ENCODE measurements around the gene NFIA. TPM values are rescaled to one million over a fixed set of nuclear protein-coding genes. Genes with fewer than 3 reads are reported as not detected.

The NFIA gene
- total and polyA plus RNA-seq, 2 of the 13 experiments (the other 11 are each of a cell fraction or from before 2014, with no cell fraction given), result 14.7 to 28.5 TPM

DNA sequence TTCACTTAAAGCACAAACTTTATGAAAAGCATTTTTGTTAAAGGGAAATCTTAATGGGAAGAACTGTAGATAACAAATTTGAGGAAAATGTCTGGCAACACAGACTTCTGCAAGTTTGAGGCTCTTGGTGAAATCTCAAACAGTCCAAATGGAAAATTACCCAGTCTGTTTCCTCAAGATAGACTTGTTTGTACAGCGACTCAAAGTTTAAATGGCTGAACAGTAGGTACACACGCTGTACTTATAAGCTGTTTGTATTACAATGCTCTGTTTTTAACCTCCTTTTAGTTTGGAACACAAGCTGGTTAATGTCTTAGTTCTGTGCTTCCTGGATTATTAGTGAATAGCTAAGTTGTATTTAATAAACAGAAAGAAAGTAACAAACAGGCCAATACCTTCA is 217.1 kb downstream of the NFIA start (continued):
- TF ChIP-seq NCOA2 (CRISPR knock-in tag; IDR thresholded peaks at IDR 0.05), result peak; percentile 75
- no peak for TF ChIP-seq ZNF777 (CRISPR knock-in tag; IDR thresholded peaks at IDR 0.05)
- TF ChIP-seq, protein P1, sequence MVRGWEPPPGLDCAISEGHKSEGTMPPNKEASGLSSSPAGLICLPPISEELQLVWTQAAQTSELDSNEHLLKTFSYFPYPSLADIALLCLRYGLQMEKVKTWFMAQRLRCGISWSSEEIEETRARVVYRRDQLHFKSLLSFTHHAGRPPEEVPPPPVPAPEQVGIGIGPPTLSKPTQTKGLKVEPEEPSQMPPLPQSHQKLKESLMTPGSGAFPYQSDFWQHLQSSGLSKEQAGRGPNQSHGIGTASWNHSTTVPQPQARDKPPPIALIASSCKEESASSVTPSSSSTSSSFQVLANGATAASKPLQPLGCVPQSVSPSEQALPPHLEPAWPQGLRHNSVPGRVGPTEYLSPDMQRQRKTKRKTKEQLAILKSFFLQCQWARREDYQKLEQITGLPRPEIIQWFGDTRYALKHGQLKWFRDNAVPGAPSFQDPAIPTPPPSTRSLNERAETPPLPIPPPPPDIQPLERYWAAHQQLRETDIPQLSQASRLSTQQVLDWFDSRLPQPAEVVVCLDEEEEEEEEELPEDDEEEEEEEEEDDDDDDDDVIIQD (CRISPR knock-in tag; IDR thresholded peaks at IDR 0.05; ENCODE audit: low read depth), result peak; percentile 78; the same call in 1 of the 2 replicates
- peak; percentile 49; the same call in 1 of the 2 replicates for TF ChIP-seq KLF11 (CRISPR knock-in tag; IDR thresholded peaks at IDR 0.05)
- TF ChIP-seq SYNCRIP (IDR thresholded peaks at IDR 0.05; ENCODE audit: insufficient read depth, low read depth, low read length), result no peak
- TF ChIP-seq, protein P2, sequence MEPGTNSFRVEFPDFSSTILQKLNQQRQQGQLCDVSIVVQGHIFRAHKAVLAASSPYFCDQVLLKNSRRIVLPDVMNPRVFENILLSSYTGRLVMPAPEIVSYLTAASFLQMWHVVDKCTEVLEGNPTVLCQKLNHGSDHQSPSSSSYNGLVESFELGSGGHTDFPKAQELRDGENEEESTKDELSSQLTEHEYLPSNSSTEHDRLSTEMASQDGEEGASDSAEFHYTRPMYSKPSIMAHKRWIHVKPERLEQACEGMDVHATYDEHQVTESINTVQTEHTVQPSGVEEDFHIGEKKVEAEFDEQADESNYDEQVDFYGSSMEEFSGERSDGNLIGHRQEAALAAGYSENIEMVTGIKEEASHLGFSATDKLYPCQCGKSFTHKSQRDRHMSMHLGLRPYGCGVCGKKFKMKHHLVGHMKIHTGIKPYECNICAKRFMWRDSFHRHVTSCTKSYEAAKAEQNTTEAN (CRISPR knock-in tag; conservative IDR thresholded peaks at IDR 0.05), result no peak
- TF ChIP-seq, protein P3, sequence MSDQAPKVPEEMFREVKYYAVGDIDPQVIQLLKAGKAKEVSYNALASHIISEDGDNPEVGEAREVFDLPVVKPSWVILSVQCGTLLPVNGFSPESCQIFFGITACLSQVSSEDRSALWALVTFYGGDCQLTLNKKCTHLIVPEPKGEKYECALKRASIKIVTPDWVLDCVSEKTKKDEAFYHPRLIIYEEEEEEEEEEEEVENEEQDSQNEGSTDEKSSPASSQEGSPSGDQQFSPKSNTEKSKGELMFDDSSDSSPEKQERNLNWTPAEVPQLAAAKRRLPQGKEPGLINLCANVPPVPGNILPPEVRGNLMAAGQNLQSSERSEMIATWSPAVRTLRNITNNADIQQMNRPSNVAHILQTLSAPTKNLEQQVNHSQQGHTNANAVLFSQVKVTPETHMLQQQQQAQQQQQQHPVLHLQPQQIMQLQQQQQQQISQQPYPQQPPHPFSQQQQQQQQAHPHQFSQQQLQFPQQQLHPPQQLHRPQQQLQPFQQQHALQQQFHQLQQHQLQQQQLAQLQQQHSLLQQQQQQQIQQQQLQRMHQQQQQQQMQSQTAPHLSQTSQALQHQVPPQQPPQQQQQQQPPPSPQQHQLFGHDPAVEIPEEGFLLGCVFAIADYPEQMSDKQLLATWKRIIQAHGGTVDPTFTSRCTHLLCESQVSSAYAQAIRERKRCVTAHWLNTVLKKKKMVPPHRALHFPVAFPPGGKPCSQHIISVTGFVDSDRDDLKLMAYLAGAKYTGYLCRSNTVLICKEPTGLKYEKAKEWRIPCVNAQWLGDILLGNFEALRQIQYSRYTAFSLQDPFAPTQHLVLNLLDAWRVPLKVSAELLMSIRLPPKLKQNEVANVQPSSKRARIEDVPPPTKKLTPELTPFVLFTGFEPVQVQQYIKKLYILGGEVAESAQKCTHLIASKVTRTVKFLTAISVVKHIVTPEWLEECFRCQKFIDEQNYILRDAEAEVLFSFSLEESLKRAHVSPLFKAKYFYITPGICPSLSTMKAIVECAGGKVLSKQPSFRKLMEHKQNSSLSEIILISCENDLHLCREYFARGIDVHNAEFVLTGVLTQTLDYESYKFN (CRISPR knock-in tag; conservative IDR thresholded peaks at IDR 0.05), result peak; percentile 86
- peak; percentile 25; the same call in 1 of the 2 replicates for TF ChIP-seq ZNF652 (CRISPR knock-in tag; IDR thresholded peaks at IDR 0.05; ENCODE audit: borderline replicate concordance, low read depth)
- TF ChIP-seq ZNF543 (CRISPR knock-in tag; IDR thresholded peaks at IDR 0.05), result no peak
- peak; percentile 48 for TF ChIP-seq YY1 (IDR thresholded peaks at IDR 0.05; ENCODE audit: insufficient read depth, insufficient replicate concordance, low read depth, low read length)
- peak; percentile 24; the same call in 1 of the 2 replicates for TF ChIP-seq POGZ (CRISPR knock-in tag; IDR thresholded peaks at IDR 0.05)
- TF ChIP-seq ZNF572 (CRISPR knock-in tag; IDR thresholded peaks at IDR 0.05), result no peak
- peak; percentile 50; the same call in 1 of the 2 replicates for TF ChIP-seq PPARG (CRISPR knock-in tag; conservative IDR thresholded peaks at IDR 0.05)
- peak; percentile 19; the same call in 1 of the 2 replicates for TF ChIP-seq FOXO1 (CRISPR knock-in tag; IDR thresholded peaks at IDR 0.05)
- no peak for TF ChIP-seq TARDBP (CRISPR knock-in tag; IDR thresholded peaks at IDR 0.05)
- peak; percentile 70; the same call in 1 of the 2 replicates for TF ChIP-seq ZMYM4 (CRISPR knock-in tag; IDR thresholded peaks at IDR 0.05)
